H9 (cell line): ENCODE measurements around the gene CRK. TPM values are rescaled to one million over a fixed set of nuclear protein-coding genes. Genes with fewer than 3 reads are reported as not detected.

Source experiments
- DNase-seq: peaks from one replicate; pipeline ENCODE4 v3.0.0-alpha.2; 2017
- H2AFZ ChIP-seq: one replicate; pipeline ENCODE4 v1.6.1; 2013; ENCODE audit warnings: mild to moderate bottlenecking, low read length, control low read depth, moderate library complexity
- H2AK5ac ChIP-seq: 2 replicates; pipeline ENCODE4 v1.6.1; 2013; ENCODE audit warnings: low read length, control low read depth, mixed read lengths; ENCODE audit not compliant: insufficient read length
- H2BK120ac ChIP-seq: one replicate; pipeline ENCODE4 v1.6.1; 2013; ENCODE audit warnings: low read depth, mild to moderate bottlenecking, low read length, control low read depth, inconsistent platforms; ENCODE audit not compliant: poor library complexity, severe bottlenecking
- H2BK12ac ChIP-seq: 2 replicates; pipeline ENCODE4 v1.6.1; 2013; ENCODE audit warnings: low read length, control low read depth, mixed read lengths, low read depth; ENCODE audit not compliant: insufficient read length
- H2BK15ac ChIP-seq: 2 replicates; pipeline ENCODE4 v1.6.1; 2013; ENCODE audit warnings: low read depth, low read length, control low read depth
- H2BK20ac ChIP-seq: one replicate; pipeline ENCODE4 v1.6.1; 2013; ENCODE audit warnings: low read depth, mild to moderate bottlenecking, low read length, control low read depth, inconsistent platforms; ENCODE audit not compliant: poor library complexity, severe bottlenecking
- H2BK5ac ChIP-seq: 2 replicates; pipeline ENCODE4 v1.6.1; 2013; ENCODE audit warnings: low read length, control low read depth, mixed read lengths; ENCODE audit not compliant: insufficient read length
- H3K14ac ChIP-seq: 2 replicates; pipeline ENCODE4 v1.6.1; 2013; ENCODE audit warnings: low read length, control low read depth; ENCODE audit not compliant: insufficient read depth
- H3K18ac ChIP-seq: 2 replicates; pipeline ENCODE4 v1.6.1; 2013; ENCODE audit warnings: low read depth, mild to moderate bottlenecking, mixed read lengths, low read length, control low read depth; ENCODE audit not compliant: insufficient read length
- H3K23ac ChIP-seq: 2 replicates; pipeline ENCODE4 v1.6.1; 2013; ENCODE audit warnings: low read length, control low read depth, mixed read lengths, low read depth; ENCODE audit not compliant: insufficient read length
- H3K23me2 ChIP-seq: 2 replicates; pipeline ENCODE4 v1.6.1; 2013; ENCODE audit warnings: low read depth, mild to moderate bottlenecking, mixed read lengths, low read length, control low read depth; ENCODE audit not compliant: insufficient read length, poor library complexity, severe bottlenecking
- H3K27ac ChIP-seq: 2 replicates; pipeline ENCODE4 v1.5.1; 2013; ENCODE audit warnings: low read length, control low read depth, mixed read lengths, low read depth; ENCODE audit not compliant: insufficient read length
- H3K27me3 ChIP-seq: 2 replicates; pipeline ENCODE4 v1.6.1; 2013; ENCODE audit warnings: low read length, control low read depth, inconsistent platforms; ENCODE audit not compliant: insufficient read depth
- H3K4ac ChIP-seq: 2 replicates; pipeline ENCODE4 v1.6.1; 2013; ENCODE audit warnings: low read depth, mild to moderate bottlenecking, control low read depth, inconsistent platforms, low read length, moderate library complexity
- H3K4me1 ChIP-seq: 2 replicates; pipeline ENCODE4 v1.6.1; 2013; ENCODE audit warnings: low read length, control low read depth, inconsistent platforms; ENCODE audit not compliant: insufficient read depth
- H3K4me2 ChIP-seq: 2 replicates; pipeline ENCODE4 v1.6.1; 2013; ENCODE audit warnings: low read length, control low read depth, mixed read lengths; ENCODE audit not compliant: insufficient read length, insufficient read depth
- H3K56ac ChIP-seq: 2 replicates; pipeline ENCODE4 v1.6.1; 2013; ENCODE audit warnings: low read depth, mild to moderate bottlenecking, mixed read lengths, low read length, control low read depth; ENCODE audit not compliant: insufficient read length
- H3K79me1 ChIP-seq: 2 replicates; pipeline ENCODE4 v1.6.1; 2013; ENCODE audit warnings: low read depth, mild to moderate bottlenecking, moderate library complexity, low read length, control low read depth, inconsistent platforms; ENCODE audit not compliant: insufficient read depth, poor library complexity, severe bottlenecking
- H3K79me2 ChIP-seq: 2 replicates; pipeline ENCODE4 v1.6.1; 2013; ENCODE audit warnings: low read length, control low read depth, inconsistent platforms; ENCODE audit not compliant: insufficient read depth
- H3K9ac ChIP-seq: 2 replicates; pipeline ENCODE4 v1.6.1; 2013; ENCODE audit warnings: low read length, control low read depth, mixed read lengths; ENCODE audit not compliant: insufficient read length; ENCODE audit errors: extremely low read depth
- H3K9me3 ChIP-seq: one replicate; pipeline ENCODE4 v1.6.1; 2013; ENCODE audit warnings: low read depth, low read length, inconsistent platforms; ENCODE audit not compliant: control insufficient read depth
- H3T11ph ChIP-seq: one replicate; pipeline ENCODE4 v1.6.1; 2013; ENCODE audit warnings: mild to moderate bottlenecking, low read length, control low read depth, inconsistent platforms
- H4K20me1 ChIP-seq: one replicate; pipeline ENCODE4 v1.6.1; 2013; ENCODE audit not compliant: control insufficient read depth, insufficient read length, insufficient read depth
- H4K5ac ChIP-seq: 2 replicates; pipeline ENCODE4 v1.6.1; 2013; ENCODE audit warnings: low read depth, mild to moderate bottlenecking, mixed read lengths, low read length, control low read depth; ENCODE audit not compliant: insufficient read length
- H4K8ac ChIP-seq: replicated peaks from 2 replicates; pipeline ENCODE4 v1.6.1; 2013; ENCODE audit warnings: low read length, control low read depth, mixed read lengths, low read depth; ENCODE audit not compliant: insufficient read length
- H4K91ac ChIP-seq: 2 replicates; pipeline ENCODE4 v1.6.1; 2013; ENCODE audit warnings: low read depth, mild to moderate bottlenecking, moderate library complexity, mixed read lengths, low read length, control low read depth; ENCODE audit not compliant: insufficient read length
- H3K27ac Mint-ChIP-seq, 3 experiments: 2 replicates in 2 of 3; 3 replicates in 1 of 3; pipeline ENCODE4 v1.8.0; 2020 to 2021; ENCODE audit warnings: mixed read lengths in 3 of 3, mild to moderate bottlenecking in 1 of 3, moderate library complexity in 1 of 3
- H3K27me3 Mint-ChIP-seq: 2 replicates; pipeline ENCODE4 v1.8.0; 2021; ENCODE audit warnings: low read depth, mild to moderate bottlenecking, moderate library complexity, mixed read lengths
- H3K36me3 Mint-ChIP-seq, 3 experiments: 2 replicates in 2 of 3; 3 replicates in 1 of 3; pipeline ENCODE4 v1.8.0; 2020 to 2021; ENCODE audit warnings: low read depth in 3 of 3, mixed read lengths in 3 of 3; ENCODE audit not compliant: insufficient read depth in 1 of 3
- H3K4me1 Mint-ChIP-seq, 2 experiments: 2 replicates each; pipeline ENCODE4 v1.8.0; 2020; ENCODE audit warnings: mixed read lengths in 2 of 2
- H3K4me3 Mint-ChIP-seq, 2 experiments: 2 replicates in 1 of 2; 3 replicates in 1 of 2; pipeline ENCODE4 v1.8.0; 2020 to 2021; ENCODE audit warnings: mild to moderate bottlenecking in 2 of 2, mixed read lengths in 2 of 2, moderate library complexity in 1 of 2
- H3K9me3 Mint-ChIP-seq, 2 experiments: 2 replicates in 1 of 2; 3 replicates in 1 of 2; pipeline ENCODE4 v1.8.0; 2020; ENCODE audit warnings: mild to moderate bottlenecking in 2 of 2, mixed read lengths in 2 of 2, moderate library complexity in 1 of 2
- WGBS: extraction: QIAGEN DNeasy Blood & Tissue Kit; methylation state at CpG from one replicate; pipeline ENCODE4 v1.1.7; 2013; ENCODE audit warnings: missing lambda C conversion rate, low lambda C conversion rate, mixed read lengths; ENCODE audit not compliant: insufficient read length; ENCODE audit errors: extremely low coverage; 5-methylcytosine and 5-hydroxymethylcytosine counted together
- total RNA-seq: library from RNA; stranded (reverse); gene quantifications from 2 replicates; pipeline ENCODE4 v1.2.1, GENCODE V29; 2021
- TF ChIP-seq, protein P1 (sequence below): fragments of 200-600 bp; sonication (generic); conservative IDR thresholded peaks from 3 replicates; pipeline ENCODE4 v1.8.0; 2021; ENCODE audit warnings: antibody characterized with exemption, mild to moderate bottlenecking

The CRK gene
- total RNA-seq, 1 experiment from 2014 or later, result 58.9 TPM

DNA sequence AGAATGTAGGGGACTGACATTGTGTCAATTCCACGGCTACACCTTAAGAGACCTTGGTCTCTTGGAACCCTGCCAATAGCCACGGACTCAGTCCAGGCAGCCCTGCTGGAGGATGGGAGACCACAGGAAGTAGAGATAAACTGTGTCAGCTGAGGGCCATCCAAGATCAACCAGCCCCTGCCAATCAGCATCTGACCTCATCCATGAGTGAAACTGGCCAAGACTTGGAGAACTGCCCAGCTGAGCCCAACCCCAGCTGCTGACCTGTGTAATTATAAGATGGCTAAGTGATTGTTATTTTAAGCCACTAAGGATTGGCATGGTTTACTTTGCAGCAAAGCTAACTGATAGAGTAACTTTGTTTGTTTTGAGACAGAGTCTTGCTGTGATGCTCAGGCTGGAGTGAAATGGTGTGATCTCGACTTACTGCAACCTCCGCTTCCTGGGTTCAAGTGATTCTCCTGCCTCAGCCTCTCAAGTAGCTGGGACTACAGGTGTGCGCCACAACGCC lies 42.7 kb downstream of the CRK start:
- no CpG with 5 or more reads among the region's 6 CpGs for WGBS
- DNase-seq, result no peak
- H4K5ac ChIP-seq, result no peak overlapping the region
- no peak overlapping the region for H2BK12ac ChIP-seq
- H2BK20ac ChIP-seq, result no peak overlapping the region
- H3K18ac ChIP-seq, result no peak overlapping the region
- no peak overlapping the region for H3K23ac ChIP-seq
- H3K36me3 Mint-ChIP-seq, result peaks cover 0 to 5% (median 0%) of the 10 kb centered on the region in 3 experiments; a peak in 3 of 7 replicates
- no peak overlapping the region for H4K8ac ChIP-seq
- TF ChIP-seq, protein P1, sequence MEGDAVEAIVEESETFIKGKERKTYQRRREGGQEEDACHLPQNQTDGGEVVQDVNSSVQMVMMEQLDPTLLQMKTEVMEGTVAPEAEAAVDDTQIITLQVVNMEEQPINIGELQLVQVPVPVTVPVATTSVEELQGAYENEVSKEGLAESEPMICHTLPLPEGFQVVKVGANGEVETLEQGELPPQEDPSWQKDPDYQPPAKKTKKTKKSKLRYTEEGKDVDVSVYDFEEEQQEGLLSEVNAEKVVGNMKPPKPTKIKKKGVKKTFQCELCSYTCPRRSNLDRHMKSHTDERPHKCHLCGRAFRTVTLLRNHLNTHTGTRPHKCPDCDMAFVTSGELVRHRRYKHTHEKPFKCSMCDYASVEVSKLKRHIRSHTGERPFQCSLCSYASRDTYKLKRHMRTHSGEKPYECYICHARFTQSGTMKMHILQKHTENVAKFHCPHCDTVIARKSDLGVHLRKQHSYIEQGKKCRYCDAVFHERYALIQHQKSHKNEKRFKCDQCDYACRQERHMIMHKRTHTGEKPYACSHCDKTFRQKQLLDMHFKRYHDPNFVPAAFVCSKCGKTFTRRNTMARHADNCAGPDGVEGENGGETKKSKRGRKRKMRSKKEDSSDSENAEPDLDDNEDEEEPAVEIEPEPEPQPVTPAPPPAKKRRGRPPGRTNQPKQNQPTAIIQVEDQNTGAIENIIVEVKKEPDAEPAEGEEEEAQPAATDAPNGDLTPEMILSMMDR, result no peak
- no peak overlapping the region for H4K91ac ChIP-seq
- H2AFZ ChIP-seq, result no peak overlapping the region
- H3K27me3 ChIP-seq, result no peaks in the 10 kb centered on the region
- H3K9me3 Mint-ChIP-seq, result no peaks in the 10 kb centered on the region
- no peak overlapping the region for H3K56ac ChIP-seq
- H3K79me1 ChIP-seq, result no peaks in the 10 kb centered on the region
- H3K4me1 Mint-ChIP-seq, result peaks cover 0 to 5% of the 10 kb centered on the region in 2 experiments; a peak in 1 of 4 replicates
- H3K27me3 Mint-ChIP-seq, result no peaks in the 10 kb centered on the region
- no peak overlapping the region for H3K4me3 Mint-ChIP-seq
- no peaks in the 10 kb centered on the region for H3K23me2 ChIP-seq
- no peak overlapping the region for H3K9ac ChIP-seq
- H3T11ph ChIP-seq, result no peak overlapping the region
- H2BK15ac ChIP-seq, result no peak overlapping the region
- no peaks in the 10 kb centered on the region for H3K4me1 ChIP-seq
- H4K20me1 ChIP-seq, result no peaks in the 10 kb centered on the region
- H2BK120ac ChIP-seq, result no peak overlapping the region
- no peak overlapping the region for H2AK5ac ChIP-seq
- no peak overlapping the region for H3K4ac ChIP-seq
- H2BK5ac ChIP-seq, result no peak overlapping the region
- no peaks in the 10 kb centered on the region for H3K9me3 ChIP-seq
- no peak overlapping the region for H3K4me2 ChIP-seq
- H3K27ac Mint-ChIP-seq, result no peak overlapping the region
- H3K27ac ChIP-seq, result no peak overlapping the region
- H3K79me2 ChIP-seq, result no peaks in the 10 kb centered on the region
- no peak overlapping the region for H3K14ac ChIP-seq
